Omental fat pad (tissue), 4 donors: ENCODE measurements around the gene EPS15. TPM values are rescaled to one million over a fixed set of nuclear protein-coding genes. Genes with fewer than 3 reads are reported as not detected.

ENCODE experiments used
- ATAC-seq: fragments of 150-250 bp; one replicate; pipeline ENCODE4 v1.9.1; 2016; ENCODE audit warnings: mild to moderate bottlenecking, moderate library complexity; ENCODE audit not compliant: low FRiP score
- DNase-seq: peaks from one replicate; pipeline ENCODE4 v3.0.0-alpha.2; 2019; ENCODE audit warnings: low spot score
- total RNA-seq, 4 donors: library from RNA; depleted of rRNA; stranded (reverse); fragments of >200 nt; gene quantifications; one replicate each; pipeline ENCODE4 v1.1.0, GENCODE V29; 2016
- TF ChIP-seq, protein P1 (sequence below), 3 donors: fragments of 450-650 bp; IDR thresholded peaks; one replicate each; pipeline ENCODE4 v1.5.1; 2016 to 2017; ENCODE audit warnings: antibody characterized with exemption in 3 of 3, mild to moderate bottlenecking in 3 of 3, moderate library complexity in 2 of 3

Gene EPS15
- total RNA-seq, 4 donors from 2014 or later: 83.1 to 186 (median 92.9) TPM

DNA sequence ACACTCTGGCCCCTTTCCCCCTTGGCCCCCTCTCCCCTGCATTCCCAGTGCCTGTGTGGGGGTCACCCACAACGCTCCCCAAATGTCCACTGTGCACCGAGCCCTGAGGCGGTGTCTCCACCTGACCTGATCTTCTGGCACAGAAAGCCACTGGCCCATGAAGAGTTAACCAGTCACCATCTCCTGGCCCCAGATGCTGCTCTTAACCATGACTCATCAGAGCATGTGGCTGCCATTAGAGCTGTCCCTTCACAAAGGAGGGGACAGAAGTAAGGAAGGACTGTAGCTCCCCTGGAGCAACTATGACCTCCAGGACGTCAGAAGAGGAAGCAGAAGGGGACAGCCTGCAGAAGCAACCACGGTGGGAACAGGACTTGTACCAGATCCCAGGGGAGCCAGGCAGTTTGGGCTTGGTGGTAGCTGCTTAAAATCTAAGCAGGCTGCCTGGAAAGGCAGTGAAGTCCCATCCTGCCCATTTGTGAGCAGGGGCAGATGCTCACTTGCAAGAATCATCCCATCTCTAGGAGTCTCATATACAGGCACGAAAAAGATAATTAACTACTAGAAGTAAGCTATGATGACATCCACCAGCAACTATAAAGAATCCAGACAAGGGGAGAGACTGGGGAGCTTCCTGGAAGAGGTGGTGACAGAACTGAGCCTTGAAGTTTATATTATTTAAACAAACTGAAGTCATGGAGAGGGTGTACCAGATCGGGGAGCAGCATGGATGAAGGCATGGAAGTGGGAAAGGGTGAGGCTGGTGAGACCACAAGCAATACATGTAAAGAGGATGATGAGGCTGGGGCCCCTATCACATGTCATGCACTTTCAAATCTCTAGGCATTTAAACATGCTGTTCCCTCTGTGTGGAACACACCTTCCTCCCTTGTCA is 187.6 kb downstream of the EPS15 start:
- no peak for DNase-seq
- ATAC-seq: no peak
- TF ChIP-seq, protein P1, sequence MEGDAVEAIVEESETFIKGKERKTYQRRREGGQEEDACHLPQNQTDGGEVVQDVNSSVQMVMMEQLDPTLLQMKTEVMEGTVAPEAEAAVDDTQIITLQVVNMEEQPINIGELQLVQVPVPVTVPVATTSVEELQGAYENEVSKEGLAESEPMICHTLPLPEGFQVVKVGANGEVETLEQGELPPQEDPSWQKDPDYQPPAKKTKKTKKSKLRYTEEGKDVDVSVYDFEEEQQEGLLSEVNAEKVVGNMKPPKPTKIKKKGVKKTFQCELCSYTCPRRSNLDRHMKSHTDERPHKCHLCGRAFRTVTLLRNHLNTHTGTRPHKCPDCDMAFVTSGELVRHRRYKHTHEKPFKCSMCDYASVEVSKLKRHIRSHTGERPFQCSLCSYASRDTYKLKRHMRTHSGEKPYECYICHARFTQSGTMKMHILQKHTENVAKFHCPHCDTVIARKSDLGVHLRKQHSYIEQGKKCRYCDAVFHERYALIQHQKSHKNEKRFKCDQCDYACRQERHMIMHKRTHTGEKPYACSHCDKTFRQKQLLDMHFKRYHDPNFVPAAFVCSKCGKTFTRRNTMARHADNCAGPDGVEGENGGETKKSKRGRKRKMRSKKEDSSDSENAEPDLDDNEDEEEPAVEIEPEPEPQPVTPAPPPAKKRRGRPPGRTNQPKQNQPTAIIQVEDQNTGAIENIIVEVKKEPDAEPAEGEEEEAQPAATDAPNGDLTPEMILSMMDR (IDR thresholded peaks at IDR 0.05): no peak

DNA sequence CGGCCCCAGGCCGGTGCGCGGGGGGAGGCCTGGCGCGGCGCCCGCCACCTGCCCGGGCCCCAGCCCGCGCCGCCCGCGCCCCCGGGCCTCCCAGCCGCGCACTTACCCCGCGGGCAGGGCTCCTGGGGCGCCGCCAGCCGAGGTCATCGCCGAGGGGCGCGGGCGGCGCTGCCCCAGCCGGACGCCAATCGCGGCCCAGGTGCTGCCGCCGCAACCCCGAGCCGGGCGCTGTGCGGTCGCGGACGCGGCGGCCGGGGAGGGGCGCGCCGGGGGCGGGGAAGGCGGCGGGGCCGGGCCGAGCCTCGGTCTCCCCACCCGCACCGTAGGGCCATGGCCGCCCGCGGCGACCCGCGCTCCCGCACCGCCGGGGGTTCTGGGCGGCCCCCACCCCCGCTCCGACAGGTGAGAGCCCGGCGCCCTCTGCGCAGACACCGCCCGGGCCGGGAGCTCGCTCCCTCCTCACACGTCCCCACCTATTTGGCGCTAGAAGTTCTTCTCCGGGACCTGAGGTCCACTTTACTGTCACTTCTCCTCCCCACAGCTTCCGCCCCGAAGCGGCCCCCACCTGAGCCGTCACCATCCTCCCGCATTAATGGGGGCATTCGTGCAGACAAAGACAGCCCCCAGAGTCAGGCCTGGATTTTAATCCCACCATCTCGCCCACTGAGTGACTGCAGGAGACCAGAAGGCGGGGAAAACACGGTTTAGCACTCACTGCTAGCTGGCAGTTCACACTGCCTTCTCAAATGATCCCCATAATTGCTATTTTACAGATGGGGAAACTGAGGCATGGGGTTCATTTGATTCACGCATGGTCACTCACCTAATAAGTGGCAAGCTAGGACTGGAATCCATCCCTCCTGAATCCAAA is 188.5 kb downstream of the EPS15 start, which contains the start of gene TTC39A:
Gene TTC39A (minus strand): TSS at position 232 of the 871 bp plus-strand sequence. CDS start 85 bp downstream, at position 147.
- DNase-seq: no peak
- TF ChIP-seq, protein P1 (IDR thresholded peaks at IDR 0.05): no peak
- peak; percentile 33 for ATAC-seq

DNA sequence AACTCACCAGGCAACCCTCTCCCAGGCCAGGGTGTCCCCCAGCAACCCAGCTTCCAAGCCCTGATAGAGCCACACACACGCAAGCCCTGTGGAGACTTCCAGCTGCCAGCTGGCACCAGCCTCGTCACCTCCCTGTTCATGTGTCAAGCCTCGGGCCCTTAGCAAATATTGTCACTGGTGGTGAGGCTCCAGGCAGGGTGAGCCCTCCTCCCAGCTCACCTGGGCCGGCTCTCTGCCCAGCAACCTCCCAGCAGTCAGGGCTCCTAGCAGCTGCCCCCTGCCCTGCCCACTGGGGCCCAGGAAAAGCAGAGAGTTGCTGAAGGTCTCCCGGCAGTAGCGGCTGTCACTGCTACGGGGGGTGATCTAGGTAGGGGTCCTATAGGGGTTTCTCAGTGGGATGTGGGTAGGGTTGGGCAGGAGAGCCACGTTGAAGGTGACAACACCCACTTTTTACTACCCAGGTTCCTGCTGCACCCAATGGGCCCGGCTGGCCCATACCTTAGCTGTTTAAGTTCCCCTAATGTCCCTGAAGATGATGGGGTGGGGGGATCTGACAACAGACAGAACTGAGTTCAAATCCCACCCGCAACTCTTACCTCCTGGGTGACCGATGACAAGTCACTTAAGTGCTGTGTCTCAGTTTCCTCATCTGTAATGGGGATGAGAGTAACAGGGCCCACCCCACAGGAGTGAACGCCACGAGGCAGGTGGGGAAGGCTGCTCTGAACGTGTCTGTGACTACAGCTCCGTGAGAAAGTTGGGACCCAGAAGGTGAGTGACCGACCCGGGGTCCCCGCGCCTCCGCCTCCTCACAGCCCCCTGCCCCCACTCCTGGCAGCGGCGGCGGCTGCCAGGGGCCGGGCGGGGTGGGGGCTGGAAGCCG is 189.4 kb downstream of the EPS15 start:
- DNase-seq (no peak), ATAC-seq (peak; percentile 13)
- TF ChIP-seq, protein P1 (IDR thresholded peaks at IDR 0.05): no peak

DNA sequence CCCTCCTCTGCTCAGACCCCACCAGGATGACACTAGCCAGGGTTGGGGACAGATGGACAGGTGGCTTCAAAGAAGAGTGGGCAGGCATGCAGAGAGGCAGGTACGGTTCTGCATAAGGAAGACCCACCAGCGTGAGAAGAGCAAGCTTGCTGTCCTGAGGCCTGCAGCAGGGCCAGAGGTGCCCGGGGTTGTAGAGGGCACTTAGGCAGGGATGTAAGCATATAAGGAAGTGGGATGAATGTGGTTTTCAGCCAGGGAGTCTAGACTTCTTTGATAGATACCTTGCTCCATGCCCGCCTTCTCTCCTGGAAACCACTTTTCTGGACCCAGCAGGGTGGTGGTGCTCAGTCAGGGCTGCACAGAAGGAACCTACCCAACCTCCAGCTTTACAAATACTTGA is 190.1 kb downstream of the EPS15 start:
- TF ChIP-seq, protein P1 (IDR thresholded peaks at IDR 0.05): no peak
- no peak for DNase-seq
- ATAC-seq: no peak

DNA sequence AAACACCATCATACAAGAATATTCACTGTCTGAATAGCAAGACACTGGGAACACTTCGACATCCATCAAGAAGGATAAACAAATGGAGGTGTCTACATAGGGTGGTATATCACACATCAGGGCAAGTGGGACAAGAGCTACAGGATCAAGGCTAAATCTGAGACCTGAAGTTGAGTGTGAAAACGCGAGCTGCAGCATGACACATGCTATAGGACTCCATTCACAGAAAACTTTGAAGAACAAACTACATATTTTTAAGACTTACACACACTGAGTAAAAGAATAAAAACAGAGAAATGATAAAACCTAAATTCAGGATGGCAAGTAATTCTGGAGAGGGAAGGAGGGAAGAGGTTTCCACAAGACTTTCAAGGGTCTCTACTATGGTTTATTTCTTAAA is 190.8 kb downstream of the EPS15 start:
- DNase-seq: no peak
- ATAC-seq: no peak
- TF ChIP-seq, protein P1 (IDR thresholded peaks at IDR 0.05): no peak

DNA sequence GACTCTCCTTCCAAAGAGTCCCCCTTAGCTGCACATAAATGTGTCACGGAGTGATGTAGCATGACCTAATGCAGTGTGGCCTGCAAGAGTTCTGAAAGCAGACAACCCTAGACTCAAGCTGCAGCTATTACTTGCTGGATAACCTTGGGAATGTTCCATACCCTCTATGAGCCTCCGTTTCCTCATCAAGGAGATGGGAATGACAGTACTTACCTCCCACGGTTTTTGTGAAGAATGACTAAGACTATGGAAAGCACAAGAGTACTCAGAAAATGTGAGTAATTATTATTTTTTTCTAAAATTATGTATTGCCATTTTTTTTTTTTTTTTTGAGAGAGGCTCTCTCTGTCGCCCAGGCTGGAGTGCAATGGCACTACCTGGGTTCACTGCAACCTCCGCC is 191.7 kb downstream of the EPS15 start:
- ATAC-seq (no peak), DNase-seq (no peak)
- TF ChIP-seq, protein P1 (IDR thresholded peaks at IDR 0.05): no peak
